ENCODE results near the gene LMLN. TPM values are rescaled to one million over a fixed set of nuclear protein-coding genes. Genes with fewer than 3 reads are reported as not detected.

The LMLN gene
- polyA plus RNA-seq, 1 of the 3 experiments (the other 2 are of a cell fraction): 7.4 TPM

DNA sequence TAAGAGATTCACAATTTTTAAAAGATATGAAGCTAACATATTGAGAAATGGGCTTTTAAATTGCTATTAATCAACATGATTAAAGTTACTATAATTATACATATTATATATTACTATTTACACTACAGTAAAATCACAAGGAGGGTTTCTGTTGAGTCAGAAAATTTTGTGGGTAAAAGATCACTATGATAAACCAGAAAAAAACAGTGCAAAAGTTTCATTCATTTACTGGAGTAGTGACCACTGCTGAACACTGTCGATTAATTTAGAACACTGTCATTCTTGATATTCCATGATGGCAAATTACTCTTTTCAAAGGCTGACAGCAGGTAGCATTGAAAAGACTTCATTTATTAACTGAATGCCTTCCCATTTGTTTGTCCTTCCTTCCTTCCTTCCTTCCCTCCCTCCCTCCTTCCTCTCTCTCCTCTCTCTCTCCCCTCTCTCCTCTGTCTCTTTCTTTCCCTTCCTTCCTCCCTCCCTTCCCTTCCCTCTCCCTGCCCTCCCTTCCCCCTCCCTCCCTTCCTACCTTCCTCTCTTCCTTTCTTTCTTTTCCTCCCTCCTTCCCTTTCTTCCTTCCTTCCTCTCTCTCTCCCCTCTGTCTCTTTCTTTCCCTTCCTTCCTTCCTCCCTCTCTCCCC lies 19.2 kb upstream of the LMLN start:
- Histone ChIP-seq H3K9me3 (no peaks in the 10 kb centered on the region), H3K27ac (ENCODE audit: low read depth in 2 of 2, low read length in 1 of 2) (no peak overlapping the region), H3K27me3 (ENCODE audit: insufficient read depth) (no peaks in the 10 kb centered on the region), H3F3A (replicated peaks; ENCODE audit: insufficient read depth) (no peaks in the 10 kb centered on the region), H3K36me3 (replicated peaks in 1 of 2; ENCODE audit: control insufficient read depth in 1 of 2, insufficient read depth in 2 of 2, low read length in 1 of 2) (peaks cover 0 to 4% of the 10 kb centered on the region in 2 experiments), H3K4me3 (ENCODE audit: low read depth in 2 of 2, low read length in 1 of 2) (no peak overlapping the region), H4K20me1 (ENCODE audit: insufficient read depth) (no peaks in the 10 kb centered on the region), H3K4me1 (ENCODE audit: control insufficient read depth in 1 of 2, insufficient read depth in 2 of 2, low read depth in 1 of 2, low read length in 1 of 2) (no peaks in the 10 kb centered on the region), H3K4me2 (no peak overlapping the region), H3K79me2 (ENCODE audit: insufficient read depth) (no peaks in the 10 kb centered on the region), H3K9ac (no peak overlapping the region), H2AFZ (ENCODE audit: low read depth) (no peak overlapping the region), H3K9me2 (no peaks in the 10 kb centered on the region)
- no peak for TF ChIP-seq FOXM1 (IDR thresholded peaks at IDR 0.05; ENCODE audit: low read depth)
- no peak for TF ChIP-seq TAF1 (IDR thresholded peaks at IDR 0.05; ENCODE audit: borderline replicate concordance, low read depth, low read length)
- no peak for TF ChIP-seq TCF12 (IDR thresholded peaks at IDR 0.05)
- no peak for TF ChIP-seq TEAD4 (IDR thresholded peaks at IDR 0.05; ENCODE audit: borderline replicate concordance, insufficient read depth)
- TF ChIP-seq CHD2 (IDR thresholded peaks at IDR 0.05; ENCODE audit: low read length, partially characterized antibody): no peak
- TF ChIP-seq FOXJ3 (CRISPR knock-in tag; IDR thresholded peaks at IDR 0.05): no peak
- TF ChIP-seq, protein P1, sequence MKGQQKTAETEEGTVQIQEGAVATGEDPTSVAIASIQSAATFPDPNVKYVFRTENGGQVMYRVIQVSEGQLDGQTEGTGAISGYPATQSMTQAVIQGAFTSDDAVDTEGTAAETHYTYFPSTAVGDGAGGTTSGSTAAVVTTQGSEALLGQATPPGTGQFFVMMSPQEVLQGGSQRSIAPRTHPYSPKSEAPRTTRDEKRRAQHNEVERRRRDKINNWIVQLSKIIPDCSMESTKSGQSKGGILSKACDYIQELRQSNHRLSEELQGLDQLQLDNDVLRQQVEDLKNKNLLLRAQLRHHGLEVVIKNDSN (IDR thresholded peaks at IDR 0.05; ENCODE audit: borderline replicate concordance, low read depth): no peak
- whole genome bisulfite sequencing (ENCODE audit: low lambda C conversion rate): 100% methylated on average over 1 of the region's 1 CpG
- CTCF ChIA-PET: interaction anchor here (3.3 kb wide), 1 partner anchor 35 kb away, joined by 59 read pairs; no protein-coding TSS in a partner anchor
- POLR2A ChIA-PET: no interaction called here
- no peak for DNase-seq

DNA sequence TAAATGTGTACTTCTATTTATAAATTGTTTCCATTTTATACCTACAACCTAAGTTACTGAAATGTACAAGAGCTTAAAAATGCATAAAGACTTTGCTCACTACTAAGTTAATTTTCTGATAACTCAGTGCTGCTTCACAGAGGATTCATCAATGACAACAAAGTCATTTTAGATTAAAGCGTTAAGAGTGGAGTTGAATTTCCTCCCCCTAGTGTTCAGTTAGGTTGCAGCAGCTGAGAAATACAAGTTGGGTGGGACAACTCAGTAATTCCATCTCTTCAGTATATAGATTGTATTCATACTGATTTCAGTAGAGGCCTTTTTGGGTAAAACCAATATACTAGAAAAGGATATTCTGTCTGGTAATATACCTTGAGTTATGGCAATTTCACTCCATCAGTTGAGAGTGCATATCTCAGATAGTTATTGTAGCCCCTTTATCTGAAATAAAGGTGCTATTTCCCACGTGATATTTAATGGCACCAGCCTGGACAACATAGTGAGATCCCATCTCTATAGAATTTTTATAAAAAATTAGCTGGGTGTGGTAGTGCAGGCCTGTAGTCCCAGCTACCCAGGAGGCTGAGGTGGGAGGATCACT lies 17.0 kb upstream of the LMLN start:
- Histone ChIP-seq H3K4me2 (no peak overlapping the region), H3K79me2 (ENCODE audit: insufficient read depth) (no peaks in the 10 kb centered on the region), H4K20me1 (ENCODE audit: insufficient read depth) (no peaks in the 10 kb centered on the region), H3K9ac (no peak overlapping the region), H3K9me2 (no peaks in the 10 kb centered on the region), H2AFZ (ENCODE audit: low read depth) (no peak overlapping the region), H3K36me3 (replicated peaks in 1 of 2; ENCODE audit: control insufficient read depth in 1 of 2, insufficient read depth in 2 of 2, low read length in 1 of 2) (peaks cover 0 to 4% of the 10 kb centered on the region in 2 experiments), H3K27me3 (ENCODE audit: insufficient read depth) (no peaks in the 10 kb centered on the region), H3K4me1 (ENCODE audit: control insufficient read depth in 1 of 2, insufficient read depth in 2 of 2, low read depth in 1 of 2, low read length in 1 of 2) (no peaks in the 10 kb centered on the region), H3K27ac (ENCODE audit: low read depth in 2 of 2, low read length in 1 of 2) (no peak overlapping the region), H3K9me3 (no peaks in the 10 kb centered on the region), H3F3A (replicated peaks; ENCODE audit: insufficient read depth) (no peaks in the 10 kb centered on the region), H3K4me3 (ENCODE audit: low read depth in 2 of 2, low read length in 1 of 2) (no peak overlapping the region; a peak in 1 of 4 replicates)
- 52% methylated on average over 2 of the region's 2 CpGs for WGBS (ENCODE audit: low lambda C conversion rate)
- POLR2A ChIA-PET: no interaction called here
- peak; percentile 68 for TF ChIP-seq SMC3 (IDR thresholded peaks at IDR 0.05; ENCODE audit: low read depth, low read length)
- TF ChIP-seq, protein P2, sequence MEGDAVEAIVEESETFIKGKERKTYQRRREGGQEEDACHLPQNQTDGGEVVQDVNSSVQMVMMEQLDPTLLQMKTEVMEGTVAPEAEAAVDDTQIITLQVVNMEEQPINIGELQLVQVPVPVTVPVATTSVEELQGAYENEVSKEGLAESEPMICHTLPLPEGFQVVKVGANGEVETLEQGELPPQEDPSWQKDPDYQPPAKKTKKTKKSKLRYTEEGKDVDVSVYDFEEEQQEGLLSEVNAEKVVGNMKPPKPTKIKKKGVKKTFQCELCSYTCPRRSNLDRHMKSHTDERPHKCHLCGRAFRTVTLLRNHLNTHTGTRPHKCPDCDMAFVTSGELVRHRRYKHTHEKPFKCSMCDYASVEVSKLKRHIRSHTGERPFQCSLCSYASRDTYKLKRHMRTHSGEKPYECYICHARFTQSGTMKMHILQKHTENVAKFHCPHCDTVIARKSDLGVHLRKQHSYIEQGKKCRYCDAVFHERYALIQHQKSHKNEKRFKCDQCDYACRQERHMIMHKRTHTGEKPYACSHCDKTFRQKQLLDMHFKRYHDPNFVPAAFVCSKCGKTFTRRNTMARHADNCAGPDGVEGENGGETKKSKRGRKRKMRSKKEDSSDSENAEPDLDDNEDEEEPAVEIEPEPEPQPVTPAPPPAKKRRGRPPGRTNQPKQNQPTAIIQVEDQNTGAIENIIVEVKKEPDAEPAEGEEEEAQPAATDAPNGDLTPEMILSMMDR (IDR thresholded peaks at IDR 0.05): peak; percentile 85
- TF ChIP-seq RAD21 (IDR thresholded peaks at IDR 0.05; ENCODE audit: low read length): peak; percentile 61
- TF ChIP-seq TCF12 (IDR thresholded peaks at IDR 0.05): no peak
- TF ChIP-seq, protein P3, sequence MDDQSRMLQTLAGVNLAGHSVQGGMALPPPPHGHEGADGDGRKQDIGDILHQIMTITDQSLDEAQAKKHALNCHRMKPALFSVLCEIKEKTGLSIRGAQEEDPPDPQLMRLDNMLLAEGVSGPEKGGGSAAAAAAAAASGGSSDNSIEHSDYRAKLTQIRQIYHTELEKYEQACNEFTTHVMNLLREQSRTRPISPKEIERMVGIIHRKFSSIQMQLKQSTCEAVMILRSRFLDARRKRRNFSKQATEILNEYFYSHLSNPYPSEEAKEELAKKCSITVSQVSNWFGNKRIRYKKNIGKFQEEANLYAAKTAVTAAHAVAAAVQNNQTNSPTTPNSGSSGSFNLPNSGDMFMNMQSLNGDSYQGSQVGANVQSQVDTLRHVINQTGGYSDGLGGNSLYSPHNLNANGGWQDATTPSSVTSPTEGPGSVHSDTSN (IDR thresholded peaks at IDR 0.05): peak; percentile 42; the same call in 1 of the 2 replicates
- CTCF ChIA-PET: interaction anchor here (0.6 to 3.3 kb wide), 15 partner anchors 11 to 230 kb away, joined by 3 to 59 read pairs (median 6); no protein-coding TSS in a partner anchor
- peak; percentile 65 for DNase-seq

All from SK-N-SH (cell line).